GM18873 (cell line): ENCODE results near the gene C10orf67.
"Not testable (repeated sequence)": the region's sequence is repeated elsewhere in the genome, so short reads cannot be mapped to it uniquely, and the experiment has no call there.

Experiments used
- ATAC-seq: cut with Tn5 transposase; IDR thresholded peaks from one replicate; pipeline ENCODE4 v1.9.1; 2021; ENCODE audit warnings: mild to moderate bottlenecking, moderate library complexity, moderate number of reproducible peaks; ENCODE audit not compliant: unreplicated experiment, low FRiP score

The C10orf67 gene

DNA sequence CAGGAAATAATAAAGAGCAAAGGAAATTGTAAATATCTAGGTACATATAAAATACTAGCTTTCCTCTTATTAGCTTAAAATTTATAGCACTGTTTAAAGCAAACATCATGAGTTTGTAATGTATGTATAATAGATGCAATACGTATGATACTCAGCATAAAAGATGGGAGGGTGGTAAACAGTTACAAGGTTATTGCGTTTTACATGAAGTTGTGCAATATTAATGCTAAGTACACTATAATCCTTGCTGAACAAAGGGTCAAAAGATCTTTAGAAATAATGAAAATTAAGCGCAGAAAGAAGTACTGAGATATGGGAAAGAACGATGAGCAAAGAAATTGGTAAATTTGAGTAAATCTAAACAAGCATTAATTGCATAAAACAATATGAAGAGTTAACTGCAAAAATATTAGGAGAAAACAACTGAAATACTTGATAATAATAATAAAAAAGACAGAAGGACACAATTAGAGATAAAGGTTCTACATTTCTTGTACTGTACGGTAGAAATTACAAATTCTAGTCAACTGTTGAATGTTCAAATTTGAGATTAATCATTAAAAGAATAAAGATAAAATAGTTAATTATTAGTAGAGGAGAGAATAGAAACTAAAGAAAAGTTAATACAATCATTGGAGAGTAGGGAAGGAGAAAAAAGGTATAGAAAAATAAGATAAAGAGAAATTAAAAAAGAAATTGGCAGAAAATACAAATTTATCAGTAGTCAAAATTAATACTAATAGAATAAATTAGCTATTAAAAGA is 17.9 kb downstream of the C10orf67 start:
- no peak for ATAC-seq

- ATAC-seq, result peak; percentile 97
Measured at GRCh38 chr10:23325132-23325531, 19.5 kb downstream of the C10orf67 start.

GRCh38 chr10:23324351-23324750 is 20.2 kb downstream of the C10orf67 start:
- ATAC-seq, result no peak

GRCh38 chr10:23322082-23322481 is 22.5 kb downstream of the C10orf67 start:
- no peak for ATAC-seq

DNA sequence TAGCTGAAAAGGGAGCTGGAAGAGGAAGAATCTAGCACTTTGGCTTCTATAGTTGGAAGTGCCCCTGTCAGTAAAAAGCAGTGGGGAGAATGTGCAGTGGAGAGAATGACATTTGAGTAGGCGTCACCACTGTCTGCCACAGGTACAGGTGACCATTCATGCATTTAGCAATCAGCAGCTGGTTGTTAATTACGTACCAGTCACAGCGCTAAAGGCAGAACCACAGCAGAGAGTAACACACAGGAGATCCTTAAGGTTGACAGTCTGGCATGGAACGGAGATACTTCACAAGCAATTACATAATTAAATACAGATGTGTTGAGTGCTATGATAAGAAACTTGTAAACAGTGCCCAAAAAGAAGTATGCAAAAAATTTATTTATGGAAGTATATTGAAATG is 24.8 kb downstream of the C10orf67 start:
- ATAC-seq, result no peak

DNA sequence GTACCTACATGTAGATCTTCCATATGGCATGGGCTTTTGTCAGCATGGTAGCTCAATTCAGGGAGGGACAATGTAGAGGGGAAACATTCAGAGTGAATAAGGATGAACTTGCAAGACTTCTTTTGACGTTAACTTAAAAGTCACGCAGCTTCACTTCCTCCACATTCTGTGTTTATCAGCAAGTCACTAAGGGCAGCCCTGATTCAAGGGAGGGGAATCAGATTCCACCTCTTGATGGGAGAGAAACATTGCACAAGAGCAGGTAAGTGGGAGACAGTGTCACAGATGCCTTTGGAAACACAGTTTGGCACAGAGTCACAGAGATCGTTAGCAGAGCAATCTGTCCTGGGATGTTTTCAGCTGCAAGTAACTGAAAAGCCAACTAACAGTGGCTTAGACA is 26.2 kb downstream of the C10orf67 start:
- no peak for ATAC-seq

DNA sequence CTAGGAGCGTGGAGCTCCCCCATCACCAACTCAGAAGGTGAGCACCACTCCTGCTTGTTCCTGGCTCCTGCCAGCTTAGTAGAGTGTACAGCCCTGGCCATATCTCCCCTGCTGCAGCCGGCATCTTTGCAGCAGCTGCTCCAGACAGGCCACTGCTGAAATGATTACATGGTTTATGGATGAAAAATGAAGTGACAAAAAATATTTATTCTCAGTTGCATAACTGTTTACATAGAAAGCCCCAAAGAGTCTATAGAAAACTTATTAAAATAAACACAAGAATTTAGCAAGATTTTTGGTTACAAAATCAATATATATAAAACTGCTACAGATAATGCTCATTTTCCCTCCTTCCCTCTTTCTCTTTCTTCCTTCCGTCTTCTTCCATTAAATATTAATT is 27.2 kb downstream of the C10orf67 start:
- ATAC-seq, result no peak

- no peak for ATAC-seq
Measured at GRCh38 chr10:23316406-23316805, 28.2 kb downstream of the C10orf67 start.

DNA sequence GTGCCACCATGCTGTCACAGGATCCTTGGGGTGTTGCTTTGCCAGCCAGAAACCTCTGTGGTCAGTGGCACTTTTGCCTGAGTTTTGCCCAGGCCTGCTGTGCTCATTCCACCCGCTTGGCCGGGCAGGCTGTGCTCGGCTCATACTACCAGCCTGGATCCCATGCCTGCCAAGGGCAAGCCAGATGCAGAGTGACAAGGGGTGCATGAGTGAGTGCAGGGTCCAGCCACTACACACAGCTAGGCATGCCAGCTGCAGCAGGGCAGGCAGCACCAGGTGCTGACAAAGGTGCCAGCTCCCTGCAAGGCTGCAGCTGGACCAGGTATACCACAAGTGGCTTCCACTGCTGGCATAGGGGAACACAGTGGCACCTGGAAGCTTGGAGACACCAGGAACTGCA is 28.6 kb downstream of the C10orf67 start:
- no peak for ATAC-seq

DNA sequence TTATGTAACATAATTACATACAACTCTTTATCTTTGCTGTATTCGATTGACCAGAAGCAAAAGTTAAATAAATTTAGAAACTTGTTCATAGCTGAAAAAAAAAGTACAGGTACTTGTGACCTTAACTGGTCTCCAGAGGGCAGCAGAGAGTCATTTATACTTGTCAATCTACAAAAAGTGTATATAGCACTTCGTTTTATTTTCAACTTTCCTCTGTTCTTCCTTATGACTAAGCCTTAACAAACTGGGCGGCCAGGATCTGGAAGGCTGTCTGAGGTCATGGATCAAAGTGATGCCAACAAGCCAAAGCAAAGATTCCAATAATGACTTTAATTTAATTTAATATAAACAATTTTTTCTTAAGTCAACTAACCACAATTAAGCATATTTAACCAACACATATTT is 29.8 kb downstream of the C10orf67 start:
- no peak for ATAC-seq

GRCh38 chr10:23311034-23311433 is 33.6 kb downstream of the C10orf67 start:
- ATAC-seq, result no peak

DNA sequence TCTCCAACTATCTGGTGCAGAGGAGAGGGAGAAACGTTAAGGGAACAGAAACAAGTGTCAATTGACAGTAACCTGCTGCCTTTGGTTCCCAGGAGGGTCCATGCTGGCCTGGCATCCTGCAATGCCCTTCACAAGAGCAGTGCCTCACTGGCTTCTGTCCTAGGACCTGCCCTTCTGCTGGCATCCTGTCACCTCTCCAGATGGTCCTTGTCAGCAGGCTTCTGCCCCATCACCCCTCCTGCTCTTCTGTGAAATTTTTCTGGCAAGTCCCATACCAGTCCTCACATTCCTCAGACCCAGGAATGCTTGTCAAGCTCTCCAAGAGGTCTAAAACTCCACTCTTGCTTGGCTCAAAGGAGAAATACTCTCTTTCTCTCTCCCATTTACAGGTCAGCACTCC is 34.2 kb downstream of the C10orf67 start:
- ATAC-seq, result no peak

DNA sequence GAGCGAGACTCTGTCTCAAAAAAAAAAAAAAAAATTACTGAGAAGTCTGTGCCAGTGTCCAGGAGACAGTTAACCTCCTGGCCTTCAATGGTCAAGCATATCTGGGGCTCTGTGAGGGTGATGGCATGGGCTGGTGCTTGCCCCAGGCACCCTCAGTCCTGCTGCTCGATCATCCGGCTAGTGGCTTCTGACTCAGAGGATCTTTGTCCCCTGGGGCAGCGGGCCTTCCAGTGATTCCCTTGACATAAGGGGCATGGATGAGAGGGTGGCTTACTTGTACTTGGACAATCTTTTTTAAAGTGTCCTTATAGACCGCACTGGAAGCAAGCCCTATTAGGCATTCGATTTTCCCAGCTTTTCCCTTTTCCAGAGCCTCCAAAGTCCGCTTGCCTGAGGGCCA is 44.6 kb downstream of the C10orf67 start:
- ATAC-seq, result not testable (repeated sequence)

DNA sequence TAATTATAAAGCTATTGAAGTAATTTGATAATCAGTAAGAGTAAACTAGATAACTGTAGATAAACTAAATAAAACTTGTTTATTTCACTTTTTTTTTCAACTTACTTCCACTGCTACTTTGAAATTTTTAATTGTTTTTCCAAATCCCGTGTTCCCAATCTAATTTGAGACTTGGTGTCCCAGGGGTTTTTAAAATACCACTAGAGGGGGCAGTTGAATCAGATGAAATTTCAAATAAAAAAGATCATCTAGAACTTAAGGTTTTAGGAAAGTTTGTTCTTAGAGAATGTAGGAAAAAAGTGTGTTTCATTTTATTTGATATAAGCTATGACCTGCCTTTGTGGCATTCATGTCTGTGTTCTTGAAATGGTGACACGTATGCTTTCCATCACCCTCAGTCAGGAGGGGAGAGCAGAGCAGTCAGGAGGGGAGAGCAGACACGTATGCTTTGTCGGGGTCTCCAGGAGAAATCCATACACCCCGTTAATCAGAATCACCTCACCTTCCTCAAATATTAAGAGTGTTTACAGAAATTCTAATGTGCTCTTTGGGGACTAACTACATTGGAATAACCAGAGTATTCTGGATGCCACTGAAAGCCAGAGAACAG is 49.9 kb downstream of the C10orf67 start:
- ATAC-seq, result no peak

DNA sequence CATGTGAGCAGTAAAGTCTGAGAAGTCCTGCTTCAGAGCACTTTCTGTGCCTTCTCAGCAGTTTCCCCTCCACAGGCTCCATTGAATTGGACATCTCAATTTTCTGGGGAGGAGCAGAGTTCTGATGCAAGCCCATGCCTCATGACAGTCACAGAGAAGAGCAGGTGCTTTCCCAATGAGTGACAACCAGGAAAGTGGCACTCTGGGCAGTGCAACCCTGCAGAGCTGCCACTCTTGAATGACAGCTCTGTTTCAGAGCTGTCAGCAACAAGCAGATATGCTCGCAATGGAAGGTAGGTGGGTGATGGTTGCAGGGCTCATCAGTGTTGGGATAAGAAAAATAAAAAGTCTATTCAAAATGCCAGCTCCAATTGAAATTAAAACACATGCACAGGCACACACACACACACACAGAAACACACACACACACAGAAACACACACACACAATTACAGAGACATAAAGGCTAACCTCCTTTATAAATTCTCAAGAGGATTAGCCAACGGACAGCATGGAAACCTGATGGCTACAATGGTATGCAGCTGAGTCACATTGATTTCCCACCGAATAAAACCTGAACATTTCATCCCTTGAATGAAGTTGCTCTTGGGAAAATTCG is 50.5 kb downstream of the C10orf67 start:
- no peak for ATAC-seq

DNA sequence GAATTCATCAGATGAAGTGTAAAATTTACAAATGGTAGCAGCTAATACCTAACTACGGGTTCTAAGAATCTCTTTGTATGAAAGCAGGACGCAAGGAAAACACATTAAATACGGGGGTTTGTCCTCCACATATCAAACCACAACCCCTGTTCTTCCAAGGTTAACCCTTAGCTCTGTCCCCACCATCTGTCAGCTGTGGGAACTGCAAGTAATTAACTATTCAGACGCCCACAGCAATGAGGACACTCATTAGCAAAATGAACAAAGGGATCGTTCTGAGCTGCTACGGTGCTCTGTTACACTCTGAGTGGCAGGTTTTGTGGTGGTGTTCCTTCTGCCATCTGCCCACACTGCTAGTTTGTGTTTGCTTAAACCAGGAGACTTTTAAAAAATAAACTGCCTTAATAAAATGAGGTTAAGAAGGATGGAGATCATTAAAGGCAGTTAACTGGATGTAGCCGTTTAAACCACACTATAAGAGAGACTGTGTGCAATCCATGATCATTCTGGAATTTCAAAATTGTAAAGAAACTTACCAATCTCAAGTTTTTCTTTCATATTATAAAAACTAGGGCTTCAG is 51.4 kb downstream of the C10orf67 start:
- ATAC-seq, result peak; percentile 71

DNA sequence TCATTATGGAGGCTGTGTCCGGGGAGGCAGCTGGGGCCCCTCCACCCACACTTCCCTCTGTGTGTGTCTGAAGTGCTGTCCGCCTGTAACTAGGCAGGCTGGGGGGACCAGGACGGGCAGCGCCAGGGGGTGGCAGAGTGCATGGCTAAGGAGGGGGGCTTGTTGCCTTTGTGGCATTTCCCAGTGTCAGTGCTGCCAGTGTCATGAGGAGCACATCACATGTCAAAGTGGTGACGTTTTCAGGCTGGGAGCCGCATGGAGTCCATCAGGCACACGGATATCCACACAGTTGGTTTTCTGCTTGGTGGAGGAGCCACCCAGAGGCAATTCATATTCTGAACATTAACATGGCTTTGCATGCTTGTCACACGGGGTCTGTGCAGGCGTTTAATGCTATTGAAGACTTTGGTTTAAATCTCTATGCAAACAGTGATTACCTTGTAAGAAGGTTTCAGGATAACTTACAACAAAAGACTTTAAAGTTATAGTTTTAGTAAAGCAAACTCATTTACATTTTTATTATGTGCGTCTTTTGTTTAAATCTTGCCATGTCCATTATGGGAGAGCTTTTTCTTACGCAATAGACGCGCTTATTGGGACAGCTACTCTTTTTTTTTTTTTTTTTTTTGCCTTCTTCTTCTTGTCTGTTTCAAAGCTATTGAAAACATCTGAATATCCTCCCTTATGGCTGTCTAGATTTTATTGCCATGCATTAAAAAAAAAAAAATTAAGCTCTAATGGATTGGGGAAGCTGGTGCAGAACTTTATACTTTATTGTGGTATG is 52.9 kb downstream of the C10orf67 start:
- no peak for ATAC-seq

DNA sequence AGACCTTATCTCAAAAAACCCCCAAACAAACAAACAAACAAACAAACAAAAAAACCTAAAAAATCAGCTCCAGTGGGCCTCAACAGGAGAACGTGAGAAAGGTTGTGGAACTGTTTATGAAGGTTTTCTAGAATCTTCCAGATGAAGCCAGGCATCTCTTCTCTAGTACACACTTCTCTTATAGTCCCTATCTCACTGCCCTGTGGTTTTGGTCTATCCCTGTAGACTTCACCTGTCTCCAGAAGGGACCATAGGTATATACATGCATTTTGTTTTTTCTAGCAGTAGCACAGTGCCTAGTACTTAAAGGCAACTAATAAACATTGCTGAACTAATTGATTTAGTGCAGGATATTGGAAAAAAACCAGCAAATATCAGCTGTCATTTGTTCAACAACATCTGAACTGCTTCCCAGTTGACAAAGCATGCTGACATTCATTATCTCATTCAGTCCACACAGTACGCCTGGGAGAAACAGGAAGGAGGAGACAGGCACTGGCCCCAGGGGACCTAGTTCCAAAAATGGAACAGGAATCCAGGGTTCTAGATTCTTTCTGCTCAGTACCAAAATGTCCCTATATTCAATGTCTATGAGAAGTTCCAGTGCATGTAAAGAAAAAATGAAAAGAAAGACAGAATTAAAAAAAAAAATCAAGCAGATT is 59.8 kb downstream of the C10orf67 start:
- ATAC-seq, result no peak

- no peak for ATAC-seq
Measured at GRCh38 chr10:23284155-23284554, 60.4 kb downstream of the C10orf67 start.

DNA sequence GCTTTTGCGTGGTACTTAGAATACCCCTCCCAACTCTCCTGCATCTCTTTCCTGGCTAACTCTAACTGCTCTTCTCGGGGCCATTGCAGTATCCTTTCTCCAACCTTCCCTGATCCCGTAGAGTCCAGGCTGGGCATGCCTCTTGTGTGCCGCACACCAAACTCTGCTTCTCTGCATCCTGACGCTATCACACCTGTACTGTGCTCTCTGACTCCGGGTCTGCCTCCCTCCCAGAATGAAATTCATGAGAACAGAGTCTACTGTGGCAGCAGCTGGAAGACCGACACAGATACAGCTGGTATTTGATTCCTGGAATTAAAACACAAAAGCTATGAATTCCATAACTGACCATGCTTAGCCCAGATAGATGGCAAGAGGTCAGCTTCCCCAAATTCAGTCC is 60.9 kb downstream of the C10orf67 start:
- ATAC-seq, result no peak
